WTC11 (cell line): ENCODE results near the gene PSD4.

Experiments used
- ETV6 ChIP-seq: sonication (generic); formaldehyde crosslinking; IDR thresholded peaks from 2 replicates; pipeline ENCODE4 v1.8.1; 2022; ENCODE audit warnings: mild to moderate bottlenecking, missing genetic modification reagents
- NFYB ChIP-seq: sonication (generic); formaldehyde crosslinking; conservative IDR thresholded peaks from 2 replicates; pipeline ENCODE4 v1.8.0; 2022; ENCODE audit warnings: low read depth, missing genetic modification reagents
- NR2C2 ChIP-seq: sonication (generic); formaldehyde crosslinking; IDR thresholded peaks from 2 replicates; pipeline ENCODE4 v1.8.0; 2022; ENCODE audit warnings: mild to moderate bottlenecking, missing genetic modification reagents
- RORB ChIP-seq: fragments of 250-450 bp; sonication (Bioruptor Pico); IDR thresholded peaks from 2 replicates; pipeline ENCODE4 v1.9.0; 2021; ENCODE audit warnings: mild to moderate bottlenecking
- ZNF263 ChIP-seq: sonication (generic); formaldehyde crosslinking; IDR thresholded peaks from 2 replicates; pipeline ENCODE4 v1.8.1; 2022; ENCODE audit warnings: low read depth, mild to moderate bottlenecking, moderate library complexity, missing genetic modification reagents
- ZNF416 ChIP-seq: fragments of 250-450 bp; sonication (Bioruptor Pico); IDR thresholded peaks from 2 replicates; pipeline ENCODE4 v1.9.0; 2021; ENCODE audit warnings: mild to moderate bottlenecking, inconsistent platforms
- TF ChIP-seq, protein P1 (sequence below): sonication (generic); formaldehyde crosslinking; IDR thresholded peaks from 2 replicates; pipeline ENCODE4 v1.8.0; 2022; ENCODE audit warnings: mild to moderate bottlenecking, missing genetic modification reagents
- TF ChIP-seq, protein P2 (sequence below): fragments of 200-600 bp; IDR thresholded peaks from 2 replicates; pipeline ENCODE4 v1.8.0; 2022; ENCODE audit warnings: antibody characterized with exemption
- TF ChIP-seq, protein P3 (sequence below): fragments of 250-450 bp; sonication (Bioruptor Pico); IDR thresholded peaks from 2 replicates; pipeline ENCODE4 v1.8.0; 2021; ENCODE audit warnings: mild to moderate bottlenecking
- TF ChIP-seq, protein P4 (sequence below): fragments of 250-450 bp; sonication (Bioruptor Pico); conservative IDR thresholded peaks from 2 replicates; pipeline ENCODE4 v1.9.0; 2021; ENCODE audit warnings: mild to moderate bottlenecking
- TF ChIP-seq, protein P5 (sequence below): sonication (generic); formaldehyde crosslinking; IDR thresholded peaks from 2 replicates; pipeline ENCODE4 v1.8.1; 2022; ENCODE audit warnings: low read depth, mild to moderate bottlenecking, moderate library complexity, missing genetic modification reagents, borderline replicate concordance

DNA sequence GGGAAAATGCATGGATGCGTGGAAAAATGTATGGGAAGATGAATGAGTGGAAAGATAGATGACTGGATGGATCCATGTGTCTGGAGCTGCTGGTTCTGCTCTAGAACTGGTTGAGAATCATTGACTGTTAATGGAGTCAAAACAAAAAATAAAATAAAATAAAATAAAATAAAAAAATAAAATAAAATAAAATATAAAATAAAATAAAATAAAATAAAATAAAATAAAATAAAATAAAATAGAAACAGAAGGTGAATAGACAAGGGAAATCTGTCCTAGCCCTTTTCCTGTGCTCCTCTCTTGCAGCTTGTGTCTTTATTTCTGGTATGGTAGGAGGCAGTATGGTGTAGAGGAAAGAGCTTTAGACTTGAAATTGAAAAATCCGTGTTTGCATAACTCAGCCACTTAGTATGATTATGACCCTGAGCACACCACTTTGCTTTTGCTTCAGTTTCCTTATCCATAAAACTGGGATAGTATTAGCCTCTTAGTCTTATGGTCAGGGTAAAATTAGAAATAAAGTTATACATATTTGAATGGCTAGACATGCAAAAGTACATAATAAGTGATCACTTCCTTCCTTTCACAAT lies 51.0 kb downstream of the PSD4 start:
- TF ChIP-seq ZNF263 (CRISPR knock-in tag) (no peak), RORB (no peak), NR2C2 (CRISPR knock-in tag) (no peak), NFYB (no peak), ETV6 (CRISPR knock-in tag) (no peak), ZNF416 (no peak)
- TF ChIP-seq, protein P1, sequence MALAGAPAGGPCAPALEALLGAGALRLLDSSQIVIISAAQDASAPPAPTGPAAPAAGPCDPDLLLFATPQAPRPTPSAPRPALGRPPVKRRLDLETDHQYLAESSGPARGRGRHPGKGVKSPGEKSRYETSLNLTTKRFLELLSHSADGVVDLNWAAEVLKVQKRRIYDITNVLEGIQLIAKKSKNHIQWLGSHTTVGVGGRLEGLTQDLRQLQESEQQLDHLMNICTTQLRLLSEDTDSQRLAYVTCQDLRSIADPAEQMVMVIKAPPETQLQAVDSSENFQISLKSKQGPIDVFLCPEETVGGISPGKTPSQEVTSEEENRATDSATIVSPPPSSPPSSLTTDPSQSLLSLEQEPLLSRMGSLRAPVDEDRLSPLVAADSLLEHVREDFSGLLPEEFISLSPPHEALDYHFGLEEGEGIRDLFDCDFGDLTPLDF (CRISPR knock-in tag): no peak
- TF ChIP-seq, protein P2, sequence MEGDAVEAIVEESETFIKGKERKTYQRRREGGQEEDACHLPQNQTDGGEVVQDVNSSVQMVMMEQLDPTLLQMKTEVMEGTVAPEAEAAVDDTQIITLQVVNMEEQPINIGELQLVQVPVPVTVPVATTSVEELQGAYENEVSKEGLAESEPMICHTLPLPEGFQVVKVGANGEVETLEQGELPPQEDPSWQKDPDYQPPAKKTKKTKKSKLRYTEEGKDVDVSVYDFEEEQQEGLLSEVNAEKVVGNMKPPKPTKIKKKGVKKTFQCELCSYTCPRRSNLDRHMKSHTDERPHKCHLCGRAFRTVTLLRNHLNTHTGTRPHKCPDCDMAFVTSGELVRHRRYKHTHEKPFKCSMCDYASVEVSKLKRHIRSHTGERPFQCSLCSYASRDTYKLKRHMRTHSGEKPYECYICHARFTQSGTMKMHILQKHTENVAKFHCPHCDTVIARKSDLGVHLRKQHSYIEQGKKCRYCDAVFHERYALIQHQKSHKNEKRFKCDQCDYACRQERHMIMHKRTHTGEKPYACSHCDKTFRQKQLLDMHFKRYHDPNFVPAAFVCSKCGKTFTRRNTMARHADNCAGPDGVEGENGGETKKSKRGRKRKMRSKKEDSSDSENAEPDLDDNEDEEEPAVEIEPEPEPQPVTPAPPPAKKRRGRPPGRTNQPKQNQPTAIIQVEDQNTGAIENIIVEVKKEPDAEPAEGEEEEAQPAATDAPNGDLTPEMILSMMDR: no peak
- TF ChIP-seq, protein P3, sequence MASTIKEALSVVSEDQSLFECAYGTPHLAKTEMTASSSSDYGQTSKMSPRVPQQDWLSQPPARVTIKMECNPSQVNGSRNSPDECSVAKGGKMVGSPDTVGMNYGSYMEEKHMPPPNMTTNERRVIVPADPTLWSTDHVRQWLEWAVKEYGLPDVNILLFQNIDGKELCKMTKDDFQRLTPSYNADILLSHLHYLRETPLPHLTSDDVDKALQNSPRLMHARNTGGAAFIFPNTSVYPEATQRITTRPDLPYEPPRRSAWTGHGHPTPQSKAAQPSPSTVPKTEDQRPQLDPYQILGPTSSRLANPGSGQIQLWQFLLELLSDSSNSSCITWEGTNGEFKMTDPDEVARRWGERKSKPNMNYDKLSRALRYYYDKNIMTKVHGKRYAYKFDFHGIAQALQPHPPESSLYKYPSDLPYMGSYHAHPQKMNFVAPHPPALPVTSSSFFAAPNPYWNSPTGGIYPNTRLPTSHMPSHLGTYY (CRISPR knock-in tag): no peak
- TF ChIP-seq, protein P4, sequence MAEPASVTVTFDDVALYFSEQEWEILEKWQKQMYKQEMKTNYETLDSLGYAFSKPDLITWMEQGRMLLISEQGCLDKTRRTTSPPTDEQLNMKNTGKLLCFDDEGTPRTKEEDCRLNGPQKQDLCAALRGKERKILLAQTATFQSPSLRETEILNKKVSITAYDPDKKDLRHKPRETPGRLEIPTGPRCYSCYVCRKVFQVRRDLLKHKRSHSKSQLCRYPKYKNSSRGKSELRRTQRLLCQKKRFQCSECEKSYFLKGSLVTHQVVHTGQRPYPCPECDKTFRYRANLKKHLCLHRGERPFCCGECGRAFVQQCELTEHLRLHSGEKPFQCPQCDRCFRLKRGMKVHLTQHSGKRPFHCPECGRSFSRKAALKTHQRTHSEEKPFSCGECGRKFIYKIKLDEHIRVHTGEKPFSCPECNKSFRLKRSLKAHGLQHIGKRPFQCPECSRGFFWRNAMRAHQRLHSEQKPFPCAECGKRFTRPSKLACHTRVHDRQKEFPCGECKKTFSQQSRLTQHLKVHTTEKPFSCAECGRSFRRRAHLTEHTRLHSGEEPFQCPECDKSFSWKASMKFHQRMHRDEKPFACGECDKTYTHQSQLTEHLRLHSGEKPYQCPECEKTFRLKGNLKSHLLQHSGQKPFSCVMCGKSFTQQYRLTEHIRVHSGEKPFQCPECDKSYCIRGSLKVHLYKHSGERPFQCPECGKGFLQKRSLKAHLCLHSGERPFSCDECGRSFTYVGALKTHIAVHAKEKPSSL (CRISPR knock-in tag): no peak
- TF ChIP-seq, protein P5, sequence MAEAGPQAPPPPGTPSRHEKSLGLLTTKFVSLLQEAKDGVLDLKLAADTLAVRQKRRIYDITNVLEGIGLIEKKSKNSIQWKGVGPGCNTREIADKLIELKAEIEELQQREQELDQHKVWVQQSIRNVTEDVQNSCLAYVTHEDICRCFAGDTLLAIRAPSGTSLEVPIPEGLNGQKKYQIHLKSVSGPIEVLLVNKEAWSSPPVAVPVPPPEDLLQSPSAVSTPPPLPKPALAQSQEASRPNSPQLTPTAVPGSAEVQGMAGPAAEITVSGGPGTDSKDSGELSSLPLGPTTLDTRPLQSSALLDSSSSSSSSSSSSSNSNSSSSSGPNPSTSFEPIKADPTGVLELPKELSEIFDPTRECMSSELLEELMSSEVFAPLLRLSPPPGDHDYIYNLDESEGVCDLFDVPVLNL (CRISPR knock-in tag): no peak
